Lower lobe of right lung (tissue), 2 donors: ENCODE results near the gene POLR1E. TPM values are rescaled to one million over a fixed set of nuclear protein-coding genes. Genes with fewer than 3 reads are reported as not detected.
"Not testable (repeated sequence)": the region's sequence is repeated elsewhere in the genome, so short reads cannot be mapped to it uniquely, and the experiment has no call there.

Experiments
- ATAC-seq, 2 donors: fragments of 200-7000 bp; cut with Tn5 transposase; one replicate each; pipeline ENCODE4 v1.9.1; 2020 to 2022; ENCODE audit warnings: mild to moderate bottlenecking in 2 of 2, moderate library complexity in 2 of 2
- DNase-seq: peaks from one replicate; pipeline ENCODE4 v3.0.0-alpha.2; 2020
- H3K27ac ChIP-seq: fragments of 200-600 bp; one replicate; pipeline ENCODE4 v1.8.0; 2022
- H3K27me3 ChIP-seq: fragments of 200-600 bp; one replicate; pipeline ENCODE4 v1.8.0; 2022; ENCODE audit warnings: low read depth
- H3K36me3 ChIP-seq: fragments of 200-600 bp; one replicate; pipeline ENCODE4 v1.8.0; 2022; ENCODE audit warnings: mild to moderate bottlenecking
- H3K4me1 ChIP-seq: fragments of 200-600 bp; one replicate; pipeline ENCODE4 v1.8.0; 2022
- H3K4me3 ChIP-seq: fragments of 200-600 bp; one replicate; pipeline ENCODE4 v1.8.0; 2022; ENCODE audit warnings: mild to moderate bottlenecking
- H3K9me3 ChIP-seq: fragments of 200-600 bp; one replicate; pipeline ENCODE4 v1.8.0; 2022
- CTCF ChIP-seq: fragments of 200-600 bp; IDR thresholded peaks from one replicate; pipeline ENCODE4 v1.8.0; 2022; ENCODE audit warnings: antibody characterized with exemption, mild to moderate bottlenecking
- intact Hi-C: fragments of 100-400 bp; cut with DNase I; formaldehyde crosslinking; loops from one replicate; pipeline ENCODE4 v1.11.0; 2022
- total RNA-seq: library from RNA; stranded (reverse); fragmentation: NEBNext Ultra II Directional; extraction: Animal tissue kit (Norgen Biotek cat#: 25700); gene quantifications from one replicate; pipeline ENCODE4 v1.2.1, GENCODE V29; 2021
- donor health status: DM: no; HTN: yes; CAD: no; lungs with severe emphysema.

POLR1E gene
- total RNA-seq, 1 donor from 2014 or later, result 17.3 TPM

GRCh38 chr9:37511016-37512010 lies 25.6 kb downstream of the POLR1E start:
- H3K27me3 ChIP-seq, result no peaks in the 10 kb centered on the region
- no peak for TF ChIP-seq CTCF
- no peaks in the 10 kb centered on the region for H3K4me1 ChIP-seq
- no peak for ATAC-seq
- H3K9me3 ChIP-seq, result no peaks in the 10 kb centered on the region
- DNase-seq, result no peak
- intact Hi-C loops, result no loop called here
- peaks cover 18% of the 10 kb centered on the region for H3K36me3 ChIP-seq
- H3K4me3 ChIP-seq, result no peak overlapping the region
- H3K27ac ChIP-seq, result no peak overlapping the region

- intact Hi-C loops, result no loop called here
- DNase-seq, result no peak
Observed at GRCh38 chr9:37512437-37512836, 26.7 kb downstream of the POLR1E start.

GRCh38 chr9:37514415-37514814 lies 28.7 kb downstream of the POLR1E start:
- H3K27me3 ChIP-seq, H3K4me3 ChIP-seq, intact Hi-C loops, H3K4me1 ChIP-seq, H3K27ac ChIP-seq, ATAC-seq, H3K9me3 ChIP-seq, DNase-seq: not testable (repeated sequence)
- H3K36me3 ChIP-seq, result peaks cover 20% of the 10 kb centered on the region

More at GRCh38 chr9:37512437-37512836, 26.7 kb downstream of the POLR1E start:
- Histone ChIP-seq H3K27ac (no peak overlapping the region), H3K27me3 (no peaks in the 10 kb centered on the region), H3K4me3 (no peak overlapping the region), H3K9me3 (no peaks in the 10 kb centered on the region), H3K4me1 (no peaks in the 10 kb centered on the region), H3K36me3 (peaks cover 18% of the 10 kb centered on the region)
- TF ChIP-seq CTCF, result no peak
- ATAC-seq, result no peak

GRCh38 chr9:37514999-37515398 lies 29.3 kb downstream of the POLR1E start:
- Histone ChIP-seq H3K27me3 (no peaks in the 10 kb centered on the region), H3K9me3 (no peaks in the 10 kb centered on the region), H3K36me3 (peaks cover 17% of the 10 kb centered on the region), H3K27ac (no peak overlapping the region), H3K4me1 (no peaks in the 10 kb centered on the region), H3K4me3 (no peak overlapping the region)
- DNase-seq (no peak), ATAC-seq (no peak)
- TF ChIP-seq CTCF, result no peak
- intact Hi-C loops, result no loop called here

GRCh38 chr9:37515620-37516258 lies 30.0 kb downstream of the POLR1E start:
- Histone ChIP-seq H3K27ac (no peak overlapping the region), H3K4me3 (no peak overlapping the region), H3K27me3 (no peaks in the 10 kb centered on the region), H3K36me3 (peaks cover 17% of the 10 kb centered on the region), H3K9me3 (no peaks in the 10 kb centered on the region), H3K4me1 (no peaks in the 10 kb centered on the region)
- DNase-seq (no peak), ATAC-seq (no peak)
- no peak for TF ChIP-seq CTCF
- intact Hi-C loops, result no loop called here

- Histone ChIP-seq H3K4me3 (no peak overlapping the region), H3K36me3 (peaks cover 35% of the 10 kb centered on the region), H3K27ac (no peak overlapping the region), H3K27me3 (no peaks in the 10 kb centered on the region), H3K4me1 (no peaks in the 10 kb centered on the region), H3K9me3 (no peaks in the 10 kb centered on the region)
- no peak for TF ChIP-seq CTCF
- intact Hi-C loops, result no loop called here
- DNase-seq (no peak), ATAC-seq (no peak)
Observed at GRCh38 chr9:37517923-37518322, 32.2 kb downstream of the POLR1E start.
